ENCODE data around the gene MTG2.

DNA sequence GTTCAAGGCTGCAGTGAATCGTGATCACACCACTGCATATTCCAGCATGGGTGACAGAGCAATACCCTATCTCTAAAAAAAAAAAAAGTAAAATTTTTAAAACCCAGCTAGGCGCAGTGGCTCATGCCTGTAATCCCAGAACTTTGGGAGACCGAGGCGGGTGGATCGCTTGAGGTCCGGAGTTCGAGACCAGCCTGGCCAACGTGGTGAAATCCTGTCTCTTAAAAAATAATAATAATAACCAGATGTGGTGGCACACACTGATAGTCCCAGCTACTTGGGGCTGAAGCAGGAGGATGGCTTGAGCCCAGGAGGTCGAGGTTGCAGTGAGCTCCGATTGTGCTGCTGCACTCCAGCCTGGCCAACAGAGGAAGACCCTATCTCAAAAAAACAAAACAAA lies 13.5 kb downstream of the MTG2 start:
- TF ChIP-seq YY1 (IDR thresholded peaks at IDR 0.05) (no peak), TAF1 (conservative IDR thresholded peaks at IDR 0.05) (no peak), SP1 (IDR thresholded peaks at IDR 0.05) (no peak), HNF4A (conservative IDR thresholded peaks at IDR 0.05) (no peak), RAD21 (IDR thresholded peaks at IDR 0.05) (no peak), HNF4G (IDR thresholded peaks at IDR 0.05) (no peak), NR2F2 (IDR thresholded peaks at IDR 0.05) (no peak), RXRA (IDR thresholded peaks at IDR 0.05) (no peak), JUND (IDR thresholded peaks at IDR 0.05) (no peak)
- TF ChIP-seq, protein P1, sequence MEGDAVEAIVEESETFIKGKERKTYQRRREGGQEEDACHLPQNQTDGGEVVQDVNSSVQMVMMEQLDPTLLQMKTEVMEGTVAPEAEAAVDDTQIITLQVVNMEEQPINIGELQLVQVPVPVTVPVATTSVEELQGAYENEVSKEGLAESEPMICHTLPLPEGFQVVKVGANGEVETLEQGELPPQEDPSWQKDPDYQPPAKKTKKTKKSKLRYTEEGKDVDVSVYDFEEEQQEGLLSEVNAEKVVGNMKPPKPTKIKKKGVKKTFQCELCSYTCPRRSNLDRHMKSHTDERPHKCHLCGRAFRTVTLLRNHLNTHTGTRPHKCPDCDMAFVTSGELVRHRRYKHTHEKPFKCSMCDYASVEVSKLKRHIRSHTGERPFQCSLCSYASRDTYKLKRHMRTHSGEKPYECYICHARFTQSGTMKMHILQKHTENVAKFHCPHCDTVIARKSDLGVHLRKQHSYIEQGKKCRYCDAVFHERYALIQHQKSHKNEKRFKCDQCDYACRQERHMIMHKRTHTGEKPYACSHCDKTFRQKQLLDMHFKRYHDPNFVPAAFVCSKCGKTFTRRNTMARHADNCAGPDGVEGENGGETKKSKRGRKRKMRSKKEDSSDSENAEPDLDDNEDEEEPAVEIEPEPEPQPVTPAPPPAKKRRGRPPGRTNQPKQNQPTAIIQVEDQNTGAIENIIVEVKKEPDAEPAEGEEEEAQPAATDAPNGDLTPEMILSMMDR (IDR thresholded peaks at IDR 0.05; ENCODE audit: low read depth, low read length, missing input control) = no peak
- TF ChIP-seq, protein P2, sequence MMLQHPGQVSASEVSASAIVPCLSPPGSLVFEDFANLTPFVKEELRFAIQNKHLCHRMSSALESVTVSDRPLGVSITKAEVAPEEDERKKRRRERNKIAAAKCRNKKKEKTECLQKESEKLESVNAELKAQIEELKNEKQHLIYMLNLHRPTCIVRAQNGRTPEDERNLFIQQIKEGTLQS (IDR thresholded peaks at IDR 0.05) = no peak
- TF ChIP-seq, protein P3, sequence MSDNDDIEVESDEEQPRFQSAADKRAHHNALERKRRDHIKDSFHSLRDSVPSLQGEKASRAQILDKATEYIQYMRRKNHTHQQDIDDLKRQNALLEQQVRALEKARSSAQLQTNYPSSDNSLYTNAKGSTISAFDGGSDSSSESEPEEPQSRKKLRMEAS (IDR thresholded peaks at IDR 0.05) = no peak
- TF ChIP-seq, protein P4, sequence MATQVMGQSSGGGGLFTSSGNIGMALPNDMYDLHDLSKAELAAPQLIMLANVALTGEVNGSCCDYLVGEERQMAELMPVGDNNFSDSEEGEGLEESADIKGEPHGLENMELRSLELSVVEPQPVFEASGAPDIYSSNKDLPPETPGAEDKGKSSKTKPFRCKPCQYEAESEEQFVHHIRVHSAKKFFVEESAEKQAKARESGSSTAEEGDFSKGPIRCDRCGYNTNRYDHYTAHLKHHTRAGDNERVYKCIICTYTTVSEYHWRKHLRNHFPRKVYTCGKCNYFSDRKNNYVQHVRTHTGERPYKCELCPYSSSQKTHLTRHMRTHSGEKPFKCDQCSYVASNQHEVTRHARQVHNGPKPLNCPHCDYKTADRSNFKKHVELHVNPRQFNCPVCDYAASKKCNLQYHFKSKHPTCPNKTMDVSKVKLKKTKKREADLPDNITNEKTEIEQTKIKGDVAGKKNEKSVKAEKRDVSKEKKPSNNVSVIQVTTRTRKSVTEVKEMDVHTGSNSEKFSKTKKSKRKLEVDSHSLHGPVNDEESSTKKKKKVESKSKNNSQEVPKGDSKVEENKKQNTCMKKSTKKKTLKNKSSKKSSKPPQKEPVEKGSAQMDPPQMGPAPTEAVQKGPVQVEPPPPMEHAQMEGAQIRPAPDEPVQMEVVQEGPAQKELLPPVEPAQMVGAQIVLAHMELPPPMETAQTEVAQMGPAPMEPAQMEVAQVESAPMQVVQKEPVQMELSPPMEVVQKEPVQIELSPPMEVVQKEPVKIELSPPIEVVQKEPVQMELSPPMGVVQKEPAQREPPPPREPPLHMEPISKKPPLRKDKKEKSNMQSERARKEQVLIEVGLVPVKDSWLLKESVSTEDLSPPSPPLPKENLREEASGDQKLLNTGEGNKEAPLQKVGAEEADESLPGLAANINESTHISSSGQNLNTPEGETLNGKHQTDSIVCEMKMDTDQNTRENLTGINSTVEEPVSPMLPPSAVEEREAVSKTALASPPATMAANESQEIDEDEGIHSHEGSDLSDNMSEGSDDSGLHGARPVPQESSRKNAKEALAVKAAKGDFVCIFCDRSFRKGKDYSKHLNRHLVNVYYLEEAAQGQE (IDR thresholded peaks at IDR 0.05) = no peak

Measured in liver (tissue), 3 donors.